NCI-H2107 (cell line): Measurements from ENCODE around the gene TIMMDC1.
A peak's percentile ranks its signal among the peaks of the same experiment; 100 is the strongest.

Experiments
- DNase-seq: peaks from one replicate; lab custom pipeline; 2025; lab: John Stamatoyannopoulos, UW

Gene TIMMDC1, protein sequence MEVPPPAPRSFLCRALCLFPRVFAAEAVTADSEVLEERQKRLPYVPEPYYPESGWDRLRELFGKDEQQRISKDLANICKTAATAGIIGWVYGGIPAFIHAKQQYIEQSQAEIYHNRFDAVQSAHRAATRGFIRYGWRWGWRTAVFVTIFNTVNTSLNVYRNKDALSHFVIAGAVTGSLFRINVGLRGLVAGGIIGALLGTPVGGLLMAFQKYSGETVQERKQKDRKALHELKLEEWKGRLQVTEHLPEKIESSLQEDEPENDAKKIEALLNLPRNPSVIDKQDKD

GRCh38 chr3:119498186-119499011, at the start of gene TIMMDC1:
Gene TIMMDC1, plus strand, starts transcription at chr3:119498547. Its CDS starts 187 bp downstream, at chr3:119498734.
- DNase-seq = peak; percentile 96

DNA sequence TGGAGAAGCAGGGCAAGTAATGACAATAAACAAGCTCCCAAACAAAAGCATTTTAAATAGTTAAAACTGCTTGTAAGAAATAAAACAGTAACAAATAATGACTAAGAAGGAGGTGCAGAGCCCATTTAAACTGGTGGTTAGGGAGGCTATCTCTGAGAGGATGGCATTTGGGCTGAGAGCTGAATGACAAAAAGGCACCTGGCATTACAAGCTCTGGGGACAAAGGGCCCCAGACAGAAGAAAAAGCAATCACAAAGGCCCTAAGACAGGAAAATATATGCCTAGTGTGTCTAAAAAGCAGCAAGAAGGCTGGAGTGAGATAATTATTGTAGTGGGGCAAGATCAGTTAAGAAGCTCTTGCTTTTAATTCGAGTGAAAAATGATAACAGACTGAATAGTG, 44.5 kb upstream of the TIMMDC1 start:
- no peak for DNase-seq

DNA sequence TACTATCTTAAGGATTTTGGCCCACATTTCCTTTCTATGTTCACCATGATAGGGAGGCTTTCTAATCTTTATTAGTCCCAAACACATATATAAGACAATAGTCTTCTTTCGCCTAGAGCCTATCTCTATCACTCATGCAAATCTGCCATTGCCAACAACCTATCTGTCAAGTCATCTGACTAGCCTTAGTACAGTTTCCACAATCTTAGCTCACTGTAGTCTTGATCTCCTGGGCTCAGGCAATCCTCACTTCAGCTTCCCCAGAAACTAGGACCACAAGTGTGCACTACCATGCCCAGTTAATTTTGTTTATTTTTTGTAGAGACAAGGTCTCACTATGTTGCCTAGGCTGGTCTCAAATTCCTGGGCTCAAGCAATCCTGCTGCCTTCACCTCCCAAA, 41.9 kb upstream of the TIMMDC1 start:
- no peak for DNase-seq

- no peak for DNase-seq
Observed at GRCh38 chr3:119457246-119457645, 41.1 kb upstream of the TIMMDC1 start.

- DNase-seq = peak; percentile 97
Observed at GRCh38 chr3:119463171-119464169, 34.9 kb upstream of the TIMMDC1 start, which contains the start of gene TMEM39A. Gene TMEM39A, minus strand, starts transcription at chr3:119463615. Its CDS starts 1,541 bp downstream, at chr3:119462074.

GRCh38 chr3:119468041-119468440, 30.3 kb upstream of the TIMMDC1 start:
- DNase-seq = no peak

DNA sequence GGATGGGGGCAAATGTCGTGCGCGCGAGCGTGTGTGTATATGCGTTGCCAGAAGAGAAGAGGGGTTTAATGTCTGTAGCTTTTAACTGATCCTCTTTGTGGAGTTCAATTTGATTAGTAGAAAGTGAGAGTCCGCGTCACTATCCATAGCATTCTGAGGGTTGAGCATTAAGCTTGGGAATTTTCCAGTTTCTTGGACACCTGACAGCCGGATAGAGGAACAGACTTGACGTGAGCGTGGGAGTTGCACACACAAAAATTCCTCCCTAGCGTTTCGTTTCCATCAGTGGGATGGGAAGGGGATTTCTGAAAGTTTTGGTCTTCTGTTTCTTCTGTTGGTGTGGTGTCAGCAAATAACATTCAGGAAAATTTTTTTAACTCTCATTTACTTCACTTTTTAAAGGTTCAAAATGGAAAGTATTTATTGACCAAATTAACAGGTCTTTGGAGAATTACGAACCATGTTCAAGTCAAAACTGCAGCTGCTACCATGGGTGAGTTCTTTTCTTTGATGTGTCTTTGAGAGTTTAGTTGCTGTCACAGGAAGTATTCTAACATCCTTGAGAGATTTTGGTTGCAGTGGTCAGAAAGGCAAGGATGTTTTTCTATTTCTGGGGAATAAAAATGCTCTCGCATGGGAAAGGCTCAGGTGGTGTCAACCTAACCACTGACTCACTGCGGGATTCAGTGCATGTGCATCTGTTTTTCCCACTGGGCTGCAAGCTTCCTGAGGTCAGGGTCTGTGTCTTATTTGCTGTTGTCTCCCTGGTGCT, 28.7 kb upstream of the TIMMDC1 start:
- DNase-seq = no peak

- DNase-seq = no peak
Observed at GRCh38 chr3:119470866-119471265, 27.5 kb upstream of the TIMMDC1 start.

DNA sequence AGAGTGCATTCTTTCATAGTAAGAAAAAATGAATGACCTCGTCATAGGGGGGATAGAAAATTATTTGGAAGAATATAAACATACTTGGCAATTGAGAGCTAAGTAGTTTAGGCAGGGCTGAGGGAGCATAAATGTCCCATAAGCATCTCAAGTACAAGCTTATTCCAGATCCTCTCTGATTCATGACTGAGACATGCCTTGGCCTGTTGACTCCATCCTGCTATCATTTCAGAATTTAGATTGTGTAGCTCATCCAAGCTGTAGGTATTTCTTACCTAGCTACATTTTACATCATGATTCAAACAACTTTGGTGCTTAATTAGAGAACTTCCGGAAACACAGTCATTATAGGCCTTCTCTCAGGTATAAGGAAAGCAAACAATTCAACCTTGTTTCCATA, 17.3 kb upstream of the TIMMDC1 start:
- DNase-seq = no peak

GRCh38 chr3:119483101-119483500, 15.2 kb upstream of the TIMMDC1 start:
- DNase-seq = no peak

DNA sequence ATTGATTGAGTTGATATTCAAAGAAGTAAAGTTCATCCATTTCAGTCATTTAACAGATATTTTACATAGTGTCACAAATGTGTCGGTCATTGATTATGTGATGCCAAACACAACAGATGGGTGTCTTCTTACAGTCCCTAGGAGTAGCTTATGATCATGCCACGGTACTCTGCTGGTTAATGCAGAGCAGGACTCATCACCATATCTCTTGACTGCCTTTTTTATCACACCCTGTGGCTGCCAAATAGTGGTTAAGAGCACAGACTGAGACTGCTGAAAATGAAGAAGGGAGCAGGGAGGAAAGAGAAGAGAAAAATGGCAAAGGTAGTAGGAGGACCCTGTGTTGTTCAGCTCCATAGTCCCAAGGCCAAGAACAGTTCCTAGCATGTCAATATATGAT, 12.8 kb upstream of the TIMMDC1 start:
- no peak for DNase-seq

- DNase-seq = no peak
Observed at GRCh38 chr3:119490153-119490552, 8.2 kb upstream of the TIMMDC1 start.

DNA sequence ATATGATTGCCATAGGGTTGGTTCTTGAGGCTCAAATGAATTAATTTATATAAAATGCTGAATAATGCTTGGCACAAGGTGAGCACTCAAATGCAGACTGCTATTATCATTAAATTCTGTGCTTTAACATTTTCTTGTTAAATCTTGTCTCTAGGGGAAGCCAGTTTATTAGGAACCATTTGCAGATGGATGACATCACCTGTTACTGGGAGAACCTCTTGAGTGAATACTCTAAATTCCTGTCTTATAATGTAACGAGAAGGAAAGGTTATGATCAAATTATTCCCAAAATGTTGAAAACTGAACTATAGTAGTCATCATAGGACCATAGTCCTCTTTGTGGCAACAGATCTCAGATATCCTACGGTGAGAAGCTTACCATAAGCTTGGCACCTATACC, 6.2 kb upstream of the TIMMDC1 start:
- no peak for DNase-seq

DNA sequence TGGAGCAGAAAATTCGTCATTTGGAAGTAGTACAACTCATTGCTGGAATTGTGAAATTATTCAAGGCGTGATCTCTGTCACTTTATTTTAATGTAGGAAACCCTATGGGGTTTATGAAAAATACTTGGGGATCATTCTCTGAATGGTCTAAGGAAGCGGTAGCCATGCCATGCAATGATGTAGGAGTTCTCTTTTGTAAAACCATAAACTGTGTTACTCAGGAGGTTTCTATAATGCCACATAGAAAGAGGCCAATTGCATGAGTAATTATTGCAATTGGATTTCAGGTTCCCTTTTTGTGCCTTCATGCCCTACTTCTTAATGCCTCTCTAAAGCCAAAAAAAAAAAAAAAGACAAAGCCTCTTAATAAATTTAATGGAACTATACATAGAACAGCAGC, 5.5 kb upstream of the TIMMDC1 start:
- no peak for DNase-seq

DNA sequence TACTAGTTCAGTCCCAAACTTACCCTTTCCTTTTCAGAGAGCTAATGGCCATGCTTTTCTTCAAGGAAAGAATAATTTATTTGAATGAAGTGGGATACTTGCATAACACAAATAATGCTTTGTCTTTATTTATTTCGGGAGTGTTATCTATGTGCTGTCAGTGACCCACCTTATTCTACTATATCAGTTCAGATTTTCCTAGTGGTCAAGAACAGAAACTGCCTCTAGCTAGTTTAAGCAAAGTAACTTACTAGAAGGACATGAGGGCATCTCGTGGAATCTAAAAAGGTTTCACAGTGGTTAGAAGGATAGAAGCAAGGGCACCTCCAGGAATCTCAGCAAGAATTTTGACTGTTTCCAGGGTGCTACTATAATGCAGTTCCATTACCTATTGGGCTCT, 3.8 kb upstream of the TIMMDC1 start:
- no peak for DNase-seq

- DNase-seq = no peak
Observed at GRCh38 chr3:119497820-119498185, 544 bp upstream of the TIMMDC1 start.

DNA sequence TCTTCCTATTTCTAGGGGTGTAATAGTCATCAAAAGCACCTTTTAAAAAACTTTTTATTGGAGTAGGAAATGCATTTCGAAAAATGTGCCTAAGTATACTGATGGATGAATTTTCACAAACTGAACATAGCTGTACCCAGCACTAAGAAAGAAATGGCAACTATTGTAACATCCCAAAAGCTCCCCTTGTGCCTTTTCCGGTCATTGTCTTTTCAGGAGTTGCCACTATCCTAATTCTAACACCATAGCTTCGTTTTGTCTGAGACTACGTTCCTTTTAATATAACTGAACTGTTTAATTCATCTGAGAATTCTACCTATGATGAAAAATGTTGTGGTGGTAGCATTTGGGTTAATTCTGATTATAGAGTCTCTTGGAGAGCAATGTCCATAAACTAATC, 1.9 kb downstream of the TIMMDC1 start:
- DNase-seq = no peak

DNA sequence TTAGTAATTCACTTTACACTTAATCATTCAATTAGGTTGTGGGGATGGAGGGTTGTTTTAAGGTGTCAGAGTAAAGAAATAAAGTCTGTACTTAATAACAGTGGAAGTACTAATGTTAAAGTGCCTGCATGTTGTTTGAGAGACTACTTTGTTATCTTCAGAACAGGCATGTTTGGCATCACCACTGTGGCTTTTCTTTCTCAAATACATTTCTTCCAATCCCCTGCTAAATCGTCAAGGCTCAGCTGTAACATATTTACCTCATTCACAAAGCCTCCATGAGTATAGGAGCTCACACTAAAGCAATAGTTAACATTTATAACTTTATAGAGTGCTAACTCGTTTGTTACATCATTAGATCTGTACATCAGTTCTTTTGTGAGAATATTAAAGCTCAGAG, 2.6 kb downstream of the TIMMDC1 start:
- DNase-seq = no peak

GRCh38 chr3:119506631-119507030, 8.3 kb downstream of the TIMMDC1 start:
- DNase-seq = no peak

DNA sequence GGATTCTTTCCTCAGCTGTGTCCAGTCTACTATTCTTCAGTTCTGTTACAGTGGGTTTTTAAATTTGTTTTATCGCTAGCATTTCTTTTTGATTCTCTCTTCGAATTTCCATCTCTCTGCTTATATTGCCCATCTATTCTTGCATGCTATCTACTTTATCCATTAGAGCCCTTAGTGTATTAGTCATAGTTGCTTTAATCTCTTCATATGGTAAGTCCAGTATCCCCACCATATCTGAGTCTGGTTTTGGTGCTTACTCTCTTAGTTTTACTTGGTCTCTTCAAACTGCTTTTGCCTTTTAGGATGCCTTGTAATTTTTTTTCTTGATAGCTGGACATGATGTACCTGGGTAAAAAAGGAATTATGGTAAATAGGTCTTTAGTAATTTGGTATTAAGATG, 9.1 kb downstream of the TIMMDC1 start:
- no peak for DNase-seq

DNA sequence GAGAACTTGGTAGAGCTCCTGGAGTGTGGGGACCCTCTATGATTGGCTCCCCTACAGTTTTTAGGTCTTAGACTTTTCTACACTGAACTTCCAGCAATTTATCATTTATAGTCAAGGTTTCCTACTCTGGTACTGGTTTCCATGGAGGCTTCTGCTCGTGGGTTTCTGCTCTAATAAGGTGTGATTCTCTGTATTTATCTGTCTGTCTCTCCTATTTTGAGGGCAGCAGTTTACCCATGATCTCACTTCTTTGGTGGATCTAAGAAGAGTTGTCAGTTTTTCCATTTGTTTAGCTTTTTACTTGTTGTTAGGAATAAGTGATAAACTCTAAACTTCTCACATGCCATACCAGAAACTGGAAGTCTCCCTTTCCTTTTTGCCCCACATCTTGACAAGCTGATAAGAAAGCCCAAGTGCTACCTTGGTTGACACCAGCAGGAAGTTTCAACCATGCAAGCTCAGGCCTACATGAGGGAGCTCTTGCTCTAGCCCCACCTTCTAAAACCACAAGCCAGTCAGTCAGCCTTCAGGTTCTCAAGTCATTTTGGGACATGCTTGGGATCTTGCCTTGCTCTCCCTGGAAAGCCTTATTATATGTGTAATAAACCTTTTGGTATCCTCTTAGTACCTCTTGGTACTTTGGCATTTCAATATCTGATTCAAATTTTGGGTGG, 10.0 kb downstream of the TIMMDC1 start:
- DNase-seq = no peak
